Uterus (tissue), 4 donors: Measurements from ENCODE around the gene PML. TPM values are rescaled to one million over a fixed set of nuclear protein-coding genes. Genes with fewer than 3 reads are reported as not detected.

Experiments
- DNase-seq, 2 donors: peaks; one replicate each; pipeline ENCODE4 v3.0.0-alpha.2; 2019 to 2020
- H3K27ac ChIP-seq, 2 donors: fragments of 200-600 bp; sonication (generic); 1 replicate in 1 of 2; 2 replicates in 1 of 2; pipeline ENCODE4 v1.5.1; 2016 to 2018
- H3K27me3 ChIP-seq, 2 donors: fragments of 200-600 bp; sonication (generic); one replicate each; pipeline ENCODE4 v1.5.1; 2018 to 2019; ENCODE audit warnings: control low read depth in 1 of 2
- H3K36me3 ChIP-seq, 2 donors: fragments of 200-600 bp; sonication (generic); one replicate each; pipeline ENCODE4 v1.5.1; 2019; ENCODE audit warnings: control low read depth in 1 of 2
- H3K4me1 ChIP-seq, 2 donors: fragments of 200-600 bp; sonication (generic); one replicate each; pipeline ENCODE4 v1.5.1; 2018 to 2019; ENCODE audit warnings: control low read depth in 1 of 2
- H3K4me3 ChIP-seq, 2 donors: fragments of 200-600 bp; sonication (generic); 1 replicate in 1 of 2; 2 replicates in 1 of 2; pipeline ENCODE4 v1.5.1; 2018 to 2019; ENCODE audit warnings: mild to moderate bottlenecking in 1 of 2
- H3K9me3 ChIP-seq, 2 donors: fragments of 200-600 bp; sonication (generic); one replicate each; pipeline ENCODE4 v1.5.1; 2019; ENCODE audit warnings: control low read depth in 1 of 2
- CTCF ChIP-seq, 4 experiments: fragments of 200-600 bp in 2 of 4; fragments of 450-650 bp in 2 of 4; sonication (generic) in 2 of 4; IDR thresholded peaks; one replicate each; pipeline ENCODE4 v1.5.1; 2016 to 2019; ENCODE audit warnings: antibody characterized with exemption in 4 of 4, mild to moderate bottlenecking in 2 of 4, moderate library complexity in 1 of 4
- POLR2A ChIP-seq, 2 donors: fragments of 450-650 bp; IDR thresholded peaks; one replicate each; pipeline ENCODE4 v1.6.1; 2016; ENCODE audit warnings: antibody characterized with exemption in 2 of 2, mild to moderate bottlenecking in 1 of 2, moderate library complexity in 1 of 2
- intact Hi-C: fragments of 100-400 bp; cut with DNase I; formaldehyde crosslinking; loops from one replicate; pipeline ENCODE4 v1.15.1; 2023; ENCODE audit warnings: low total_unique reads
- total RNA-seq, 4 donors: library from RNA; depleted of rRNA in 3 of 4; stranded (reverse); fragments of >200 nt in 3 of 4; gene quantifications; one replicate each; pipeline versions ENCODE4 v1.1.0 to v1.2.4, GENCODE V29; 2014 to 2023
- donor health status: DM: yes; HTN: yes; CAD: no.

PML gene
- total RNA-seq, 4 donors from 2014 or later: 39.0 to 118 (median 78.3) TPM

DNA sequence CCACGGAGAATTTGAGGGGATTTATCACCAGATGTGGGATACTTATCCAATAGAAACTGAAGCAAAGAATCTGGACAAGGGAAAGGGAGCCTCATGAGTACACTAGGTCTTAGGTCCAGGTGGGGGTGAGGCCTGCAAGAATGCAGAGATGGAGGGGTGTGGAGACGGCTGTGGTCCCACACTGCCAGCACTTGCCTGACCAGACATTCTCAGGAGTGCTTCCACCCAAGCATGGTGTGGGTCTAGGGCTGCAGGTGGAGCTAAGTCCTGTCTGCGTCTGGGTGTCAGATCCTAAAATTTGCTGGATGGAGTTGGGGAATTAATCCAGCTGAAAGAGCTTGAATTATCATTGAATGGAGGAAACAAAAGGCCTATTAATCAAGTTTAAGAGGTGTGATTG is 14.4 kb downstream of the PML start:
- Histone ChIP-seq H3K9me3 (no peaks in the 10 kb centered on the region), H3K27me3 (no peaks in the 10 kb centered on the region), H3K27ac (peak overlapping the region; percentile 84 to 89), H3K4me3 (no peak overlapping the region), H3K36me3 (no peaks in the 10 kb centered on the region), H3K4me1 (peaks cover 19 to 24% of the 10 kb centered on the region in 2 donors)
- DNase-seq: no peak
- TF ChIP-seq CTCF (IDR thresholded peaks at IDR 0.05) (no peak), POLR2A (IDR thresholded peaks at IDR 0.05) (no peak)
- intact Hi-C loops: no loop called here

DNA sequence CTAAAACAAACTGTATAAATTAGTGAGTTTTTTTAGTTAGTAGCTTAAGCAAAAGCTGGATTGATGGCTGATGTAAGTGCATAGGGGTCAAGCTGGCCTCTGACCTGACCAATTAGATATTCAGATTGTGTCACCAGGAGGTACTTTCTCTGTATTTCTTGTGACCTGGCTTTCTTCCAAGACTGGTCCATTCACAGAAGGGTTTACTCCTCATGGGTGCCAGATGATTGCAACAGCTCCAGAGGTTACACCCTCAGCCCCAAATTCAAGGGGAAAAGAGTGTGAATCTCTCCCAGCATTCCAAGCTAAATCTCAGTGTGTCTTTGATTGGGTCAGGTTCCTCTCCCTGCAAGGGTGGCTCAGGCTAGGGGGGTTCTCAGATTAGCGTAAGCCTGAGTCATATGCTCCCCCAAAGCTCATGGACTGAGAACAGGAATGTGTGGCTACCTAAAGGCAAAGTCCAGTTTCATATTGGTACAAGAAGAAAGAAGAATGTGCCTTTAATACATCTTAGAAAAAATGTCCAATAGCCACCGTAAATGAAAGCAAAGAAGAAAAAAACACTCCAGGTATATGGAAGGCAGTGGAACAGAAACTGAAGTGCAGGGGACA is 16.5 kb downstream of the PML start:
- Histone ChIP-seq H3K36me3 (no peaks in the 10 kb centered on the region), H3K4me1 (peaks cover 18 to 19% of the 10 kb centered on the region in 2 donors), H3K27me3 (no peaks in the 10 kb centered on the region), H3K27ac (peak overlapping the region; percentile 84 to 89), H3K9me3 (no peaks in the 10 kb centered on the region), H3K4me3 (no peak overlapping the region)
- no peak for TF ChIP-seq POLR2A (IDR thresholded peaks at IDR 0.05)
- intact Hi-C loops: no loop called here
- no peak for DNase-seq

GRCh38 chr15:74011610-74012009 is 17.1 kb downstream of the PML start:
- H3K27me3 ChIP-seq: no peaks in the 10 kb centered on the region
- TF ChIP-seq POLR2A (IDR thresholded peaks at IDR 0.05) (no peak), CTCF (IDR thresholded peaks at IDR 0.05) (no peak)
- H3K9me3 ChIP-seq: no peaks in the 10 kb centered on the region
- H3K36me3 ChIP-seq: no peaks in the 10 kb centered on the region
- peak overlapping the region; percentile 84 to 89 for H3K27ac ChIP-seq
- peaks cover 15 to 18% of the 10 kb centered on the region in 2 donors for H3K4me1 ChIP-seq
- intact Hi-C loops: no loop called here
- H3K4me3 ChIP-seq: no peak overlapping the region
- peak; percentile 63 to 83 for DNase-seq

GRCh38 chr15:74013374-74013894 is 18.9 kb downstream of the PML start:
- intact Hi-C loops: no loop called here
- Histone ChIP-seq H3K27me3 (no peaks in the 10 kb centered on the region), H3K4me3 (no peak overlapping the region), H3K4me1 (peaks cover 6 to 10% of the 10 kb centered on the region in 2 donors), H3K9me3 (no peaks in the 10 kb centered on the region), H3K36me3 (no peaks in the 10 kb centered on the region), H3K27ac (peak overlapping the region; percentile 19 to 84)
- DNase-seq: no peak
- TF ChIP-seq POLR2A (IDR thresholded peaks at IDR 0.05): no peak
- no peak for TF ChIP-seq CTCF (IDR thresholded peaks at IDR 0.05)

DNA sequence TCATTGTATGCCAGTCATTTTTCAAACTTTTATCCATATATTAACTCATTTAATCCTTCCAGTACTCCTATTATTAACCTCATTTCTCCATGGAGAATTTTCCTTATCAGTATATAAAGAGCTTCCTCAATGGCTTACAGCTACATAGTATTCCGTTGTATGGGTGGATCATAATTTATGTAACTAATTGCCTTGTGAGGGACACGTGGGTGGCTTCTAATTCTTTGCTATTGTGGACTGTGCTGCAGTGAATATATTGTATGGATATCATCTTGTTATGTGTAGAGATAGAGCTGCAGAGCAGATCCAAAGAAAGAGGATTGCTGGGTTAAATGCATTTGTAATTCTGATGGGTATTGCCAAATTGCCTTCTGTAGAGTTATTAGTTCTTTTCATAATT is 25.2 kb downstream of the PML start:
- Histone ChIP-seq H3K4me3 (no peak overlapping the region), H3K27me3 (no peaks in the 10 kb centered on the region), H3K9me3 (no peaks in the 10 kb centered on the region), H3K27ac (no peak overlapping the region), H3K36me3 (no peaks in the 10 kb centered on the region), H3K4me1 (no peaks in the 10 kb centered on the region)
- intact Hi-C loops: no loop called here
- TF ChIP-seq CTCF (IDR thresholded peaks at IDR 0.05) (no peak), POLR2A (IDR thresholded peaks at IDR 0.05) (no peak)
- DNase-seq: no peak
